HuH-7 (cell line): ENCODE measurements around the gene ALK.

Experiments
- DNase-seq: peaks from one replicate; pipeline ENCODE4 v3.0.0; 2011; ENCODE audit warnings: low spot score

The ALK gene

GRCh38 chr2:29191817-29192216 lies 729.6 kb downstream of the ALK start:
- no peak for DNase-seq

DNA sequence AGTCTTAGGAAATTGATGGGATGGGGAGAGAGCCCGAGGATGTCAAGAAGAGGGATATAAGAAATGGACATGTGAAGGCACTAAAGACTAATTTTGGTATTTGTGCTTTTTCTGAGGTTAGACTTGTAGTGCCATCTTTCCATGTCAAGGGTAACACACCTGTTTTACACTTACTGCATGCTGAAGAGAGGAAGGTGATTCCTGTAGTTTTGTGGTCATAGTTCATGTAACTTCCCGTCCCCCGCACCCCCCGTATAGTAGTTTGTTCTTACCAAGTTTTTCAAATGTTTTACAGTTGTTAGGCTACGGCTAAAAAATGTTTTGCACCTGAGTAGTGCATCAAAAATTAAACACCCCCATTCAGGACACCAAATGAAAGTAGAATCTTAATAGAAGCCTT lies 732.3 kb downstream of the ALK start:
- DNase-seq: no peak

- no peak for DNase-seq
These were observed 733.5 kb downstream of the ALK start for GRCh38 chr2:29187926-29188325.

GRCh38 chr2:29186817-29187216 lies 734.6 kb downstream of the ALK start:
- no peak for DNase-seq

GRCh38 chr2:29184531-29184930 lies 736.9 kb downstream of the ALK start:
- no peak for DNase-seq

DNA sequence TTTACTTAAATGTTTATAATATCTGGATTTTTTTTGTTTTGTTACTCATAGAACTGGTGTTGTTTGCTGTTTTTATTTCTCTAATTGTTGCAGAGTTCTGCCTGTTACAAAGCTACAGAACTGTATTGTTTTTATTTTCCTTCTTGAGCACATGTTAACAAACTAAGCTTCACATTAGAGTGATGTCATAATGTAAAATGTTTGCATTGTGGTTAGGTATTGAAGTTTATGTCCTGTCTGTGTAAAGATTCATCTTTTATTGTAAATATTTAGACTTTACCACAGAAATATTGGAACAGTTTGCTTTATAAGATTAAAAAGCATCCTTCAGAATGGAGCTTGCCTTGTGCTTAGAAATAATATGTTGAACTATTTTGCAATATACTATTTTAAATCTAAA lies 738.5 kb downstream of the ALK start:
- no peak for DNase-seq

DNA sequence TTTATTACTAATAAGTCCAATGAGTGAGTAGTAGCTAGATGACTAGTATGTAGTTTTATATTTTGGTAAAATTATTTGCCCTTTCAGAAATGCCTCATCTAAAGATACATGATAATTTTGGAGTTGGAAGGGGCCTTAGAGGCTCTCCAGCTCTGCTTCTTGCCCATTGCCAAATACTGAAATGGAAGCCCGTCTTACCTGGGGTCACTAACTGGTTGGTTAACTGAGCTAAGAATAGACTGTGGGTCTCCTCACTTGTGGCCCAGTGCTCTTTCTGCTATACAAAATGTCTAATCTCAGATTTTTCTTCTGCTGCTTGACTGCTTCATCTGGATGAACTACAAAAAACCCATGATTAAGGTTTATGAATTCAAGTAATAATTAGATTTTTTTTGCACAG lies 739.1 kb downstream of the ALK start:
- no peak for DNase-seq

- no peak for DNase-seq
These were observed 746.0 kb downstream of the ALK start for GRCh38 chr2:29175338-29175737.

DNA sequence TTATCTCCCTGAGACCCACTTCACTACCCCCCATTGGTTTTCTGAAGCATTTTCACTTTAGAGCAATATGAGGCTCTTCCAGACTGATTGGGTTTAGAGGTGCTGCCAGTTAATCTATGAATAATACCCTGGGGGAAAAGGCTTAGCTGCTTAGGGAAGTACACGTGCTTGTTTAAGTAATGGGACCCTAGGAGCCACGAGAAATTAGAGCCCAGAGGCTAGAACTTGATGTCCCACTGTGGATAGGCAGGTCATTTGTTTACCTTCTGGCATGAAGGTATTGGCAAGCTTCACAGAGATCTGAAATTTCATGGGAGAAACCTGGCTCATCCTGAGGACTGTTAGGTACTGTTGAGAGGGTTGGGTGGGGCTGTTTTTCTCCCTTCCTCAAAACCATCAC lies 746.4 kb downstream of the ALK start:
- no peak for DNase-seq

DNA sequence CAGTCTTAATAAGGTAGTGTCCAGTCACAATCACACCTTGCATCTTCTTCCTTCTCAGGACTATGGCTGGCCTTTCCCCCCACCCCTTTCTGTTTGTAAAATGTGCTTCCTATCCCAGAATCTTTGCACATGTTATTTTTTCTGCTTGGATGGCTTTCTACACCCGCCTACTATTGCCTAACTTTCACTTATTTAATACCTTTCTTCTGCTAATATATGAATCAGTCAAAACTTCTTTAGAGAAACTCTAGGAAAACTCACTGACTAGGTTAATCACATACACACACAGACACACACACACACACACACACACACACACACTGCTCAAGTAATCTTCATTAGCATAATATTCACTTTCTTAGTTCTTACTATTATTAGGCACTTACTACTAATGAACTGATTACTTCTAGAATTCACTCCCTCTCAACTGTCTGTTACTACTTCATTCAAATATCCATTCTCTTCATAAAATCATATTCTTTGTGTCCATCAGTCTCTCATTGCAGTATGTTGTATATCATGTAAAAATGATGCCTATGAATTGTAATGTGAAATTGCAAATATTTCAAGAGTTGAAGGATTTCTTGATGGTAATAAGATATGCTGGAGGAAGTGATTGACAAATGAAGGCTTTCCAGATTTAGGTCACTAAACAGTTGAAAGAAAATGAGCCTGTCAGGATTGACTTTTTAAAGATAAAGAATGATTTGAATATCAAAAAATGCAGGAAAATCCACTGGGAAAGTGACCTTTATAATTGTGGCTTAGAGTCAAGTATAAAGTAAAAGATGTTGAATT lies 754.9 kb downstream of the ALK start:
- no peak for DNase-seq

DNA sequence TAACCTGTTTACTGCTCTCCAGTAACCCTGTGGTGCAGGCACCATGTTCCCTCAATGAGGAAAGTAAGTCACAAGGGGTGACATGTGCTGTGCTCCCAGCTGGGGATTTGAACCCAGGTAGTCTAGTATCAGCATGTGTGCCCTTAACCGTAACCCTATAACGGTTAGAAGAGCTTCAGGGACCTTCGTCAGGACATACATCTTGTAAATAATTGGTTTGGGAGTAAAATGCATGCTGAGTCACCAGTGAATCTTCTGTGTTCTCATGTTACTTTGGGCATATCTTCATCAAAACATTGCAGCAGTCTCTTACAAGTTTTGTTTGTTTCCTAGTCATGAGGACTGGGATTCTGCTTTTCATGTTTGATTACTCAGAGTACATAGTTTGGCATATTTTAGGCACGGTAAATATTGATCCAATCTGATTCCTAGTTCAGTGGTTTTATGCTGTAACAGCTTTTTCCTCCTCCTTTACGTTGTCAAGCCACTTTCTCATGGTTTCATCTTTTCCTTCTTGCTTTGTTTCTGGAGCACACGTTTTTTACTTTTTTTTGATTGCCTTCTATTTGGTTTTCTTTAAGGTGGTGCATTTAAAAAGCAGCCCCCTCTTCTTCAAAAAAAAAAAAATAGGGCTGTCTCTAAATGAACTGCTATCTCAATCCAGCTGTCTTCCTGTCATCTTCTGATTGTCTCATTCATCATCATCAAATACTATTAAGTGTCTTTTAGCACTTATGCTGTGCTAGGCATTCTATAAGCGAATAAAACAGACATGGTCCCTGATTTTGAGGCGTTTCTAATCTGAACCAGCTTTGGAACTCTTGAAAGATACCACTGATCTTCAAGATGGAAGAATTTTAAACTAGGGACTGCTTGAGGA lies 755.8 kb downstream of the ALK start:
- DNase-seq: no peak

GRCh38 chr2:29164091-29164846 lies 757.1 kb downstream of the ALK start:
- no peak for DNase-seq

DNA sequence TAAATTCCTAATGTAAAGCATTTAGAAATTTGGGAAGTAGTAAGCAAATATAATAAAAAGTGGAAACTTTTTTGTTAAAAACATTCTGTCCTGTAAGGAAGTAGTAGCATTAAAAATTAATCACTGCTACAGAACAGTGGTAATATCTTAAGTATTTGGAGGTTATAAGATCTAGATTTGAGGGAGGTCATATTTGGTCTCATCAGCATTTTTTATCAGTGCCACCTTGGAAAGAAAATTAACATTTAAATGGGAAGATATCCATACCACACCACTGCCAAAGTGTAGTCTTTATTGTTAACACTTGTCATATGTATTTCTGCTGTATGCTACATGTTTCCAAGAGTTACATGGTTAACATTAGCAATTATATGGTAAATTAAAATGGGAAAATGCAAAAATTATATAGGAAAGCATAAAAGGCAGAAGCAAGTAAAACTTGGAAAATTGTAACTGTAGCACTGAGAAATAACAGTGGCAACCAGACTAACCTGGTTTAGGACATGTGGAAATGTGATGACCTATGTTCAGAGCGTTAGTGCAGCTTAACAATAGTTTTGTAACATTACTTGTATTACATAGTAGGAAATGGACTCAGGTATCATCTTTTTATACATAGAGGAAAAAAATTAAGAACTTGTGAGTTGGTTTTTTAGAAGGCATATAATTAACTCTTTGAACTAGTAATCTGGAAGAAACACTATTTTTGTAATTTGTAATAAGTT lies 759.0 kb downstream of the ALK start:
- DNase-seq: no peak

GRCh38 chr2:29160184-29160583 lies 761.2 kb downstream of the ALK start:
- no peak for DNase-seq

DNA sequence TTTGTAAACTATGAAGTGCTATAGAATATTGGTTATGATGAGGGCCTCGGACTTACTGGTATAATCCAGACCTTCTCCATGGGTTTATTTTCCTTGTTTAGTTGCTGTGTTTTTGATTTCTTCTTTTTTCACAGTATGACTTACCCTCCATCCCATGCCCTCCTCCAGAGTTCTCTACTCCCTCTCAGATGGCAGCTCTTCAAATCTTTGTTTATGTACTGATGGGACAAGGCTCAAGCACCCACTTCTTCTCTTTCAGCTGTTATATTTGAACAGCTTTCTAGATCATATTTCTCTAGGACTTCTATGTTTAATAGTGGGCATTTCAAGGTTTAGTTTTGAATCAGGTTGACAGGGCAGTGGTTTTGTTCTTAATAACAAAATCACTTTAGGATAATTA lies 762.3 kb downstream of the ALK start:
- no peak for DNase-seq

DNA sequence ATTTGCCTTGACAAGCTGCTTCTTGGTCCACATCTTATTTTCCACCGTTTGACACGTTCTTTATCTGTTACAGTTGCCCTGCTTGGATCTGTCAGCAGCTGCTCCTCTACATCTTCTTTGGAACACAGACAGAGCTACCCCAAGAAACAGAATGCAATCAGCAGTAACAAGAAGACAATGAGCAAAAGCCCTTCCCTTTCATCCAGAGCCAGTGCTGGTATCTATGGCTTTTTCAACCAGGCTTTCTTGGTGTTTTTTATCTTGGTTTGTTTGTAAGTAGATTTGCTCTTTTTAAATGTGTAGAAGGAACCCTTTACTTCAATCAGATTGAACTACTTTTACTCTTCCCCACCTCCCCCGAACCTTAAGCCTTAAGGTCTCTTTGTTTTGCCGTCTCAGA lies 764.3 kb downstream of the ALK start:
- no peak for DNase-seq

DNA sequence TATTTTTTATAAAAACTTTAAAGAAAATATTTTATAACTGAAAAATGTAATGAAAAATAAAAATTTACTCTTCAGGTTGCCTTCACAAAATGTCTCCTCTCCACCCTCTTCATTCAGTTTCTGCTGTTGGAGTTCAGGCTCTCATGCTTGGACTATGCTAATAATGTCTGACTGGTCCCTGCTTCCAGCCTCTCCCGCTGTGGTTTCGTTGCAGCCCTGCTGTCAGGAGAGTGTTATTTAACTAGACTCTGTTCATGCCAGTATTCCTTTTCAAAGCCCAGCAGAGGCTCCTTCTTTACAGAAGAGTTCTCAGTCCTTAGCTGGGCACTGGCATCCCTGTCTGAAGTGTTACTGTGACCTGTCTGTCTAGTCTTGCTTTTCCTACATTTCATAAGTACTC lies 765.8 kb downstream of the ALK start:
- no peak for DNase-seq

- DNase-seq: no peak
These were observed 766.8 kb downstream of the ALK start for GRCh38 chr2:29154610-29155009.

DNA sequence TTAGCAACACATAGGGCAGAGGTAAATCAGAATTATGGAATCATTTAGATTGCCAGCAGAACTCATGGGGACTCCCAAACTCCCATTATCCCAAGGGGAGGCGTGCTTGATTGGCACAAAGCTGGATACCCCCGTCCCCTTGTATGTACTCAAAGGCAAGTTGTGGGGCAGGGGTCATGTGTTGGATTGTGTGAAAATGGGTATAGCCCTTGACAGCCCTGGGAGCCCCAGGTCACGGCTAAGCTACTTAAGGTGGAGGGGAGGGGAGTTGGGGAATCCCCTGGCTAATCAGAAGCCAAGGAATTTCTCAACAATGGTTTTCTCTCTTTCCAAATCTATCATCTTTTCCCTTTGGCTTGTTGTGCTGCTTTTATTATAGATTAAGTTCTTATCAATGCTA lies 773.4 kb downstream of the ALK start:
- DNase-seq: no peak

GRCh38 chr2:29146197-29146596 lies 775.2 kb downstream of the ALK start:
- DNase-seq: no peak

- DNase-seq: no peak
These were observed 777.7 kb downstream of the ALK start for GRCh38 chr2:29143657-29144056.
